G401 (cell line): ENCODE measurements around the gene CFAP161. TPM values are rescaled to one million over a fixed set of nuclear protein-coding genes. Genes with fewer than 3 reads are reported as not detected.
"Not testable (repeated sequence)": the region's sequence is repeated elsewhere in the genome, so short reads cannot be mapped to it uniquely, and the experiment has no call there.

Experiments
- DNase-seq: peaks from one replicate; pipeline ENCODE4 v3.0.0-alpha.2; 2015; ENCODE audit warnings: low spot score
- in situ Hi-C: cut with HindIII; loops from 2 replicates; pipeline ENCODE4 v1.10.0; 2016; ENCODE audit warnings: low sequenced_read_pairs, mixed read lengths
- total RNA-seq: library from RNA; depleted of rRNA; stranded (reverse); fragments of >200 nt; shearing (Covaris generic); gene quantifications from 2 replicates; pipeline ENCODE4 v1.2.3, GENCODE V29; 2014

The CFAP161 gene
- total RNA-seq, 1 experiment from 2014 or later, result not detected

DNA sequence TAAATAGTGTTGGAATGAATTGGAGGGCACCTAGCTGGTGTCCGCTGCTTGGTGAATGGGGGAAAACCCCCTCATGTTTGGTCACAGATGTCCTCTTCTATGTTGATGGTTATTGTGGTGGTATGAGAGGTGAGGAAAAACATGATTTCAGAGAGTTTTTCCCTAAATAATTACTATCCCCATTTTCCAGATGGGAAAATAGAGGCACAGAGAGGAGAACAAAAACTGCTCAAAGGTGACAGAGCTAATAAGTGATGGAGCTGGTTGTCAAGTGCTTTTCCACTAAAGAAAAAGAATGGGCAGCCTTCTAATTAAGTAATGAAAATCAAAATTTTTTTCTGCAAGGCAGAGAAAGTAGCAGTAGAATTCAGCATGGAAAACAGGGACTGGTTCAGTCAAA is 30.2 kb upstream of the CFAP161 start:
- no peak for DNase-seq
- in situ Hi-C loops, result no loop called here

- in situ Hi-C loops, result no loop called here
- DNase-seq, result no peak
Observed at GRCh38 chr15:81105545-81105944, 28.5 kb upstream of the CFAP161 start.

- in situ Hi-C loops, result no loop called here
- DNase-seq, result peak; percentile 85
Observed at GRCh38 chr15:81106560-81106959, 27.5 kb upstream of the CFAP161 start.

- in situ Hi-C loops, result no loop called here
- DNase-seq, result no peak
Observed at GRCh38 chr15:81107889-81108288, 26.2 kb upstream of the CFAP161 start.

DNA sequence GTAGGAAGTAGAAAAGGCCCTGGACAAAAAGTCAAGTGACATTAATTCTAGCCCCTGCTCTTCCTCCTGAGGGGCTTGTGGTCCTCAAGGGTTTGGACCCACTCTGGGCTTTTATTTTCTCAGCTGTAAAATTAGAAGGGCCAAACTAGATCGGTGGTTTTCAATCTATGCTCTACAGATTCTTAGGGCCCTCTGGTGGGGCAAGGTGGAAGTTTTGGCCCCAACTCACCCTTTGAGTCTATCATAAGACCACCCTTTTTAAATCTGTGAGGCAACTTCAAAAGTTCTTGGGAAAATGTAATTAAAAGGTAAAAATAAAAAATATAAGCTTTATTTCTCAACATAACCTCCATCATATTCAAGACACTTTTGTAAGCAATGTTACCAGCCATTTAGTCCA is 25.6 kb upstream of the CFAP161 start:
- in situ Hi-C loops, result no loop called here
- peak; percentile 39 for DNase-seq

GRCh38 chr15:81111018-81111417 is 23.1 kb upstream of the CFAP161 start:
- in situ Hi-C loops, result no loop called here

GRCh38 chr15:81111510-81112470 is 22.3 kb upstream of the CFAP161 start:
- no peak for DNase-seq
- in situ Hi-C loops, result no loop called here

More at GRCh38 chr15:81111018-81111417, 23.1 kb upstream of the CFAP161 start:
- DNase-seq, result no peak

DNA sequence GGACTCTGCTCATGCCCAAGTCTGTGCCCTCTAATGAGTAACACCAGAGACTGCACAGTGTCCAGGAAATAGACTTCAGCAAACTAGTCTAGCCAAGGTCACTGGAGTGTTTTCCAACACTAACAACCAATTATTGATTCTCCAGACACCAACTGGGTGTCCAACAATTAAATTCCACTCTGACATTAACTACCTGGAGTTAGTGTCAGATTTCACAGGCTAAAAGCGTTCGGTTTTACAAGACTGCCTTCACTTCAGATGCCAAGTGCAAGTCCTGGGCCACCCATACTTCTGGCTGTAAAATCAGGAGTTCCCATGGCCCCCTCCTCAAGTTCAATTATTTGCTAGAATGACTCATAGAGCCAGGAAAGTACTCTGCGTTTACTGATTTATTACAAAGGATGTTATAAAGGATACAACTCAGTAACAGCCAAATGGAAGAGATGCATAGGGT is 20.8 kb upstream of the CFAP161 start:
- in situ Hi-C loops, result no loop called here
- no peak for DNase-seq

DNA sequence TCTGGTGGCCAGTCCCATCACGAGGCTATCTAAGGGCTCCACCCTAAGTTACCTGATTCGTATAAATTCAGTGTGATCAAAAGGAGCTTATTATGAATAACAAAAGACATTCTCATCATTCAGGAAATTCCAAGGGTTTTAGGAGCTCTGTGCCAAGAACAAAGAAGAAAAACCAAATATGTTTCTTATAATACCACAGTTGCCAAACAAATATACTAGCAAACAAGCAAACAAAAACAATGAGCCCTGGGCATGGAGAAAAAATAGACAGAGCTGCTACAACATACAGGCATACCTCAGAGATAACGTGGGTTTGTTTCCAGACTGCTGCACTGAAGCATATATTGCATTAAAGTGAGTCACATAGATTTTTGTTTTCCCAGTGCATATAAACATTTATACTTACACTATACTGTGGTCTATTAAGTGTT is 20.2 kb upstream of the CFAP161 start:
- in situ Hi-C loops, result no loop called here
- no peak for DNase-seq

DNA sequence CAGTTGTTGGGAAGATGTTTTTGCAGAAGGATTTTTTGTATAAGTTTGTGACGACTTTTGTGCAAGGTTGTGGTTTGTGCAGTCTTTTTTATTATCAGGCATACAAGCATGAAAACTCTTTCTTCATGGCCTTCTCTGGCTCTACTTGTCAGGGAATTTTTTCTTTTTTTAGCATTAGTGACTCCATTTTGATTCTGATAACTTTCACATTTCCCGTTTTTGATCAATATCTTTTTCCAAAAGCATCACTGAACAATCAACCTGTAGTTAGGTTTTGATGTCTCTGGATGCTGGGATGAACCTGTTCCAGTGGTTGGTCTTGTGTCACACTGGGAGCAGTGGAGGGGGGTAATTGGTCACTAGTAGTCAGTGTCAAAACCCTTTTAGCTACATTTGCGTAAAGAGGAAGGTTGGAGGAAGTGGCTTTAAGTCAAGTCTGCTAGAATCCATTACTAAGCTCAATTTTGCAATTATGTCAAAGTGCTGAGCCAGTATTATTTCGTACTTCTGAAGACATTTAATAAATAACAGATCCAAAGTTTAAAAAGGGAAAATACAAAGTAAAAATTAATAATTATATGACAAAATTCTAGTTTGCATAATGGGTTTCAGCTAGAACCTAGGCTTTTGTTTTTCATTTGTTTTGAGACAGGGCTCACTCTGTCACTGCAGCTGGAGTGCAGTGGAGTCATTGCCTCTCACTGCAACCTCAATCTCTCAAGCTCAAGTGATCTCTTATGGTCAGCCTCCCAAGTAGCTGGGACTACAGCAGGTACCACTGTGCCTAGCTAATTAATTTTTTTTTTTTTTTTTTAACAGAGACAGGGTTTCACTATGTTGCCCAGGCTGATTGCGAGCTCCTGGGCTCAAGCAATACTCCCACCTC is 18.8 kb upstream of the CFAP161 start:
- in situ Hi-C loops, result no loop called here
- DNase-seq, result no peak

- in situ Hi-C loops, result no loop called here
- no peak for DNase-seq
Observed at GRCh38 chr15:81117136-81117535, 16.9 kb upstream of the CFAP161 start.

DNA sequence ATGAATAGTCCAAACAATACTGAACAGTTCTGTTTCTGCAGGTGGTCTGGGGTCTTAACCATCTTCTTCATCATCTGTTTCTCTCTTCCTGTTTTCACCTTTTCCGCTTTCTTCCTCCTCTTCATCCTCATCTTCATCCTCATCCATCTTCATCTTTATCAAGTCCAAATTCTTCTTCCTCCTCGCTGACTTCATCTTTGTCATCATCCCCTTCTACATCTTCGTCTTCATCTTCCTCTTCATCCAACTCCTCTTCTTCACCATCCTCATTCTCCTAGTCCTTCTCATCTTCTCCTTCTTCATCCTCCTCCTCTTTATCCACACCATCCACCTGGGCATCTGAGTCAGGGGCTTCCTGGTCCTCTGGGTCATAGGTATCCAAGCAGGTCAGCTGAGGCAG is 16.5 kb upstream of the CFAP161 start:
- DNase-seq, result no peak
- in situ Hi-C loops, result no loop called here

DNA sequence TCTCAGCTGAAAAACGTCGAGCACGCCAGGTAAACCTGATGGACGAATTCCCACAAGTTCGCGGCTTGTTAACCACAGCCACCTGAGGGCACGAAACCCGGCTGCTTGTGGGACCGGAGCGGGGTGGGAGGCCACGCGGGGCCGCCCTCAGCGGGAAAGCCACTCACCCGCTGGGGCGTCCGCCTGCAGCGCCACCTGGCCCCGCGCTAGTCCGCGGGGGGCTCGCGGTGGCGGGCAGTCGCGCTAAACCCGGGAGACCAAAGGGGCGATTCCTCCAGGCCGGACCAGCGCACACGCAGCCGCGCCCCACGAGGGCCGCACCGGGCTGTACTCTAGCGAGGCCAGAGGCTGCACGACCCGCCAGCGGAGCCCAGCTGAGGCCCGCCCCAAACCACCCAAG is 15.7 kb upstream of the CFAP161 start:
- DNase-seq, result no peak
- in situ Hi-C loops, result no loop called here

DNA sequence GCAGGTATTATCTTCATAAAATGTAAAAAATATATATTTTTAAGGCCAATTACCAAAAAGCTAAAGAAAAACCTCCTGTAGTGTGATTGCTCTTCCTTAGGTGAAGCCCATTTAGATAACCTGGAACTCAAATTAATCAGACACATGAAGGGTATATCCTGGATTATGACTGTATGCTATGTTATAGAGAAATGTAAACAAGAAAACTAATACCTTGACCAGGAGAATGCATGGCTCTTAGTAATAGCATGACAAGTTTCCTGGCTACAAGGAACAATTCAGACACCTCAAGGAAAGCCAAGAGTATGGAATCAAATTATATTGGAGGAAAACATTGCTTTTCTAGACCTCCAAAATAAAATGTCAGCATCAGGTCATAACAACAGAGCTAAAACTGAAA is 14.0 kb upstream of the CFAP161 start:
- DNase-seq, result no peak
- in situ Hi-C loops, result no loop called here

- in situ Hi-C loops, result no loop called here
- DNase-seq, result no peak
Observed at GRCh38 chr15:81126892-81127291, 7.2 kb upstream of the CFAP161 start.

DNA sequence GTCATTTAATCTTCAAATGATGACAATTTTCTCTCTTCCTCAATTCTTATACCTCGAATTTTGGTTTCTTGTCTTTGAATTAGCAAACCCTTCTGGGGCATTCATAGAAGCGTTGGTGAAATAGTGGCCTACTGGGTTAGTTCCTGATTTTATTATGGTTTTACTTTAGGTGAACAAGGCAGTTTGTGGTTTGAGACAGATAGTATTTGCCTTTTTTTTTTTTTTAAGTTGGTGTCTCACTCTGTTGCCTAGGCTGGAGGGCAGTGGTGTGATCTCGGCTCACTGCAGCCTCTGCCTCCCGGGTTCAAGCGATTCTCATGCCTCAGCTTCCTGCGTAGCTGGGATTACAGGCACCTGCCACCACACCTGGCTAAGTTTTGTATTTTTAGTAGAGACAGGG is 7.4 kb downstream of the CFAP161 start:
- DNase-seq, in situ Hi-C loops: not testable (repeated sequence)

DNA sequence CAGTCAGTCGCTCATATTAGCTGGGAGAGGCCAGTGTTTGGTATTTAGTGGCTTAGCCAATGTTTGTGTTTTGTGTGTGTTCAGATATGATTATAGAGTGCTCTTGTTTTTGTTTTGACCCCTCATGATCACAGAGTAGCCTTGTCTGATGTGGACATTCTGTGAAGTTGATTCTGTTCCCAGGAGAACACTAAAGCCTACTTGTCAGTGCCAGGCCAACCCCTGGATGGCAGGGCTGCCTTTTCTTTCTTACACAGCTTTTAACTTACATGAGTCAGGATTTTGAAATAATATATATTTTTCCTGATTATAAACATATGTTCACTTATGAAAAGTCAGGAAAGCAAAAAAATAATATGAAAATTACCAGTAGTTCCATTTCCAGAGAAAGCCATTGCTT is 11.9 kb downstream of the CFAP161 start:
- in situ Hi-C loops, result no loop called here
- no peak for DNase-seq

DNA sequence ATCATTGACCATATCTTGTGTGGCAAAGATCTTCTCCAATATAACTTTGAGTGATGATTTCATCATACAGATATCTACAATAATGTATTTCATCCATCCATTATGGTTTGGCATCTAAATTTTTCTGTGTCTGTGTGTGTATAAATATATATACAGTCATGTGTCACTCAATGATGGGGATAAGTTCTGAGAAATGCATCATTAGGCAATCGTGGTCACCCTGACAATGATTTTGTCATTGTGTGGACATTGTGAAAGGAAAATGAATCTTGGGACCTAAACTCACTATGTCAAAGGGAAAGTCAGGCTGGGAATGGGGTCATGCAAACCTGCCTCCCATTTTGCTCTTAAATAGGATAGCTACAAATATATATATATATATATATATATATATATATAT is 12.4 kb downstream of the CFAP161 start:
- no peak for DNase-seq
- in situ Hi-C loops, result no loop called here

- in situ Hi-C loops, result no loop called here
- no peak for DNase-seq
Observed at GRCh38 chr15:81151389-81151788, 17.3 kb downstream of the CFAP161 start.

- in situ Hi-C loops, result no loop called here
- no peak for DNase-seq
Observed at GRCh38 chr15:81152339-81152738, 18.3 kb downstream of the CFAP161 start.
